SKM-1 treated with dmso at 0.1 percent for 144 hours (cell line): Measurements from ENCODE around the gene CDH26.

Experiments used
- DNase-seq: peaks from one replicate; lab custom pipeline; 2025; ENCODE audit not compliant: unreplicated experiment; lab: John Stamatoyannopoulos, UW

Gene CDH26

GRCh38 chr20:59958123-59958522, at the start of gene CDH26:
Gene CDH26 (plus strand): TSS chr20:59958423. CDS start chr20:59958727, 304 bp downstream.
- no peak for DNase-seq

- no peak for DNase-seq
These were observed 49.4 kb upstream of the CDH26 start for GRCh38 chr20:59908855-59909254.

DNA sequence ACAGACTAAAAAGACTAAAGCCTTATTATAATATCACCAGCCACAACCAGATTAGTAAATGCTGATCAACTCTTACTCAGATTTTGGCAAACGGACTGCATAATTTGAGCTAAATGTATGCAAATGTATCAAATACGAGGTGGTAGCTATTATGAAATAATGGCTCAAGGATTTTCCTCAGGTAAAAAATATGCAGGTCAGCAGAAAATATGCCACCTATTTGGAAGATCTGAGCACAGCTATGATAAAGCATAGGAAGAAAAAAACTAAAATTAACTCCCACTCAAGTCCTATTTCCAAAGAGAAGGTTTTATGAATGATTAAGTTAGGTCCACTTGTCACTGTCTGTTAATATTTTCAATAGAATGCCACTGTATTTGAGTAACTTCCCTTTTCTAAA, 47.2 kb upstream of the CDH26 start:
- DNase-seq = no peak

- no peak for DNase-seq
These were observed 45.6 kb upstream of the CDH26 start for GRCh38 chr20:59912609-59913008.

DNA sequence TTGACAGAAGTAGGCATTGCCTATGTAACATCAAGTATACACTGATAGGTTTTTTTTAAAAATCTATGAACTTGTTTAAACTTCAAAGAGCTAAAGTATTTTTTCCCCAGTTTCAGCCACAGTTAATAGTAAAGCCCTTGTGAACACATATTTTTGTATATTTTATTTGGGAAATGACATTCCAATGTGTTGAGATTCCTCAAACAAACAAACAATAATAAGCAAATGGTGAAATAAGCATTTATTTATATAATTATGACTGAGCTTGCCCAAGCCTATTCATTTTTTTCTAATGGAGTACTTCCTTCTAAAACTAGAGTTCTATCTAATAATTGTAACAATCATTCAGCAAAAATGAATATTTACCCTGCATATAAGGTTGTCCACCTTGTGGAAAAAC, 37.3 kb upstream of the CDH26 start:
- no peak for DNase-seq

- DNase-seq = no peak
These were observed 34.7 kb upstream of the CDH26 start for GRCh38 chr20:59923514-59923913.

DNA sequence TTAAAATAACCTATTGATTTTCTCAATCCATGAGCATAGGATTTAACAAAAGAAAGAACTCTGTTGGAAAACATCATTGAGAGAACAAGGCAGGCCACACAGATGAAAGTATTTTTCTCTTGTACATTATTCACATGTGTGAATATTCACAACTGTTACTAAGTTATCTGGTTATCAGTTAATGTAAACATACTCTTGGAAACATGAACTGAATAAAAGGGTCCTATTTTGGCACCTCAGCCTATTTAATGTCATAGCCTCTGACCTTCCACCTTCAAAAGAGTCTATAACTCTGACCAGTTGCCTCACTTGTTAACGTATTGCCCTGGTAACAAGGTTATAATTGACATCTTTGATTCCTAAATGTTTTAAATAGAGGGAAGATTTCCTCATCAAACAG, 32.9 kb upstream of the CDH26 start:
- DNase-seq = no peak

DNA sequence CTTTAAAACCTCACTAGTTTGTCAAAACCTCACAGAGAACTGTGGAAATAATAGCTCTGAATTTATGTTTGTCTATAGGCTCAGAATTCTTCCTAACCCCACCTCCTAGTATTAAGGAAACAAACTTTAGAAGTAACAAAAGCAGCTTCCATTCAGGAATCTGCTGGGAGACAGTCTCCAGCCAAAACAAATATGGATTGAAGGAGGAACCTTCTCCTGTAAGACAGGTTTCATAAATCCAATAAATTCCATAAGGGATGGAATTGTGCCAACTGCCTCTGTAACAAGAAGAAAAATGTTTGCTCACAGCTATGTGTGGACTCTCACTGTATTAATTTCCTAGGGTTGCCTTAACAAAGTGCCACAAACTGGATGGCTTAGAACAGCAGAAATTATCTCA, 32.3 kb upstream of the CDH26 start:
- DNase-seq = no peak

- no peak for DNase-seq
These were observed 26.5 kb upstream of the CDH26 start for GRCh38 chr20:59931511-59932312.

DNA sequence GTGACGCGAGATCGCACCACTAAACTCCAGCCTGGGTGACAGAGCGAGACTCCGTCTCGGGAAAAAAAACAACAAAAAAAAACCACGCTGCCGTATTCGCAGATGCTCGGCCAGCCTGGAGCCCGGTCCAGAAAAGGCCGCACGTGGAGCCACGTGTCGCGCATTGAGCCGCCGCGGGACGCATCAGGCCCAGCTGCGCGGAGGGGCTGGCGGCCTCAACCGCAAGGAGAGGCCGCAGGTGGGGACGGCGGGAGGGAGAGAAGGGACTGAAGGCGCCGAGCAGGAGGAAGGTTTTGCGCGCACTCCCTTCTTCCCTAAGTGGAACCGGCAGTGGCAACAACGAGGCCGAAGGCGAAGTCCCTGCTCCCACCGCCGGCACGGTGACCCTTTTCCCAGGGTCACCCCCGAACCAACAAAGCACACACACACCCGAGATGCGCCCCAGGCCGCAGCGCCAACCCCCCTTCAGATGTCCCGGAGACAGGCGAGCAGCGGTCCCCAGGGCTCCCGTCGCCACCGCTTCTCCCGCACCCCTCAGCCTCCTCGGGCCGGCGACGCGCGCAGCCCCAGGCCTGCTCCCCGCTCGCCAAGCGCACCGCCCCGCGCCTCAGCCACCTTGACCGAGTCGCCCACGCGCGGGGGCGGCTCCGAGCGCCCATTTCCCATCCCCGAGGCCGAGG, 25.5 kb upstream of the CDH26 start:
- DNase-seq = no peak

- peak; percentile 50 for DNase-seq
These were observed 24.9 kb upstream of the CDH26 start, which contains the start of gene SYCP2 for GRCh38 chr20:59933296-59933848. Gene SYCP2 (minus strand): TSS chr20:59933637. CDS start chr20:59922413, 11,224 bp downstream.

DNA sequence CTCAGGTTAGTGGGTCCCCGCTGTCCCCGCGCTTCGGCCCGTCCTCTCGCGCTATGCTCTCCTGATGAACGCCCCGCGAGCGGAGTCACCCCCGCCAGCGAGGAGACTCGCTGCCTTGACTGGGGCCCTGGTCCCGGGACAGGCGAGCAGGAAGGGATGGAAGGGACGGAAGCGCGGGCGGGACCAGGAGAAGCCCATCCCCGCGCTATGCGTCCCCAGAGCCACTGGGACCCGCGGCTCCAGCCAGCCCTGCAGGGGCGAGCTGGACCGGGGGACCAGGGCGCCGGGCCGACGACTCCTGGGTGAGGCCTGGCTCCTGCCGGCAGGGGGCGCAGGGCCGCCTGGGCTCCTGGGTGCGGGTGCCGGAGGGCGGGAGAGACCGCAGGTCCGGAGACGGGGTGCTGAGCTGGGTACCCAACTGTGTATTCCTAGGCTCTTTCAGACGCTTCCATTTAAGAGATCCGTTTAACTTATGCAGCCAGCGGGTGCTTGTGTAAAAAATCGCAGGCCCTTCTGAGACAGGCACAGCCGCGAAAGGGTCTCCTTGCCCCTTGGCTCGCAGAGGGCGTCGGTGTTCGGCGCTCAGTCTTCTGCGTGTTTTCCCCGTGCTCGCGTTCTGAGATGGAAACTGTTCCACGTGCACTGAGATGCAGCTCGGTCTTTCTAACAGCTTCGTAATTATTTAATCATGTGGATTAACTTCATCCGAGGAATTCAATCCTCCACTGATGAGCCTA, 24.2 kb upstream of the CDH26 start:
- peak; percentile 61 for DNase-seq

GRCh38 chr20:59935457-59936185, 22.6 kb upstream of the CDH26 start:
- no peak for DNase-seq

DNA sequence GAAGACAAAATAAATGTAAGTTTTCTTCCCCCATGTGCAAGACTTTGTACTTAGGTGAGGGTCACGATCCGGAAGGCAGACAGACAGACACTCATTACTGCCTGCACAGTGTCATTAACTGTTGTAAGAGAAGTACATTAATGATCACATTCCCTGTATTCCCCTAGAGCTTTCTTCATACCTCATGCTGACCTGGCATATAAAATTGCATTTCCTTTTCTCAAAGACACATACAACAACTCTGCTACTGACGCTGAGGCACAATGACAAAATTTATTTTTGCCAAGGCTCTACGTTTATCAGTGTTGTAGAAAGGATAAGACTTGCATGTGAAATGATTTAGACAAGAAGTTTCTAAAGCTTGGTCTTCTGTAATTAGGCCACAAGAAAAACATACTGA, 21.8 kb upstream of the CDH26 start:
- DNase-seq = no peak

DNA sequence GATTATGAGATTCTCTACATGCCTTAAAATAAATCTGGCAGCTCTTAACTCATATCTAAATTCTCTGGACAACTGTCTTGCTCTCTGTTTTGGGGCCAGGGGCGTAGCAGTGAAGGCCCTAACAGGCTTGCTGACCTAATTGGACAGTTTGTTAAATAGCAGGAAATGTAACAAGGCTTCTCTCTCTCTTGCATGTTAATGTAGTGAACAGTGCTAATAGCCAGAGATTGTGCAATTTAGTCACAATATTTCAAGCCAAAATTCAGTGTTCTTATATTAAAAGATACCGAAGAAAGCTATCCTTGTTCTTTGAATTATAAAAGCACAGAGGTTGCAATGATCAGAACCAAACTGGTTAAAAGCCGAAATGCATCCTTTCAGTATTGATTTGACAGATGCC, 21.1 kb upstream of the CDH26 start:
- DNase-seq = no peak

GRCh38 chr20:59938221-59938620, 20.0 kb upstream of the CDH26 start:
- no peak for DNase-seq

DNA sequence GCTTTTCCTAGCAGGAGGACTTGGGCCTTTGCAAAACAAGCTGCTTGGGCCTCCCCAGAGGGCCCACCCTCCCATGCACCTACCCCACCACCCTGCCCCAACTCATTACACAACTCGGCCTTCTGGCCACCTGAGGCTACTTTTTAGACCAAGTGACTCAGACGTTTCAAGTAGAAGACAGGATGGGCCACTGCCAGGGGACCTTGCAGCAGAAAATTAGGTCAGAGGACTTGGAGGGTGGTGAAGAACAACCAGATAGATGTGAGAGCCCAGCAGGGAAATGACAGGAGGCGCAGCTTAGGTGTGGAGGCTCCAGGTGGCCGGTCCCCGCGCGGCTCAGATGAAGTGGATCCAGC, 19.5 kb upstream of the CDH26 start:
- DNase-seq = no peak

GRCh38 chr20:59939052-59939878, 19.0 kb upstream of the CDH26 start:
- DNase-seq = no peak

GRCh38 chr20:59939879-59940128, 18.4 kb upstream of the CDH26 start:
- DNase-seq = no peak
